ENCODE data around the gene PDS5B. TPM values are rescaled to one million over a fixed set of nuclear protein-coding genes. Genes with fewer than 3 reads are reported as not detected.

The PDS5B gene
- total and polyA plus RNA-seq, 9 of the 15 experiments (the other 6 are each of a cell fraction or from before 2014, with no cell fraction given): 6.2 to 23.7 (median 13.1) TPM

- no peaks in the 10 kb centered on the region for H3K9me3 ChIP-seq (replicated peaks; ENCODE audit: control insufficient read depth, insufficient read depth, low read depth, low read length)
- DNase-seq (ENCODE audit: extremely low read depth in 1 of 4, low spot score in 3 of 4) (no peak), FAIRE-seq (no peak), ATAC-seq (no peak)
- intact Hi-C loops (cut with micrococcal nuclease): no loop called here
- WGBS (ENCODE audit: insufficient coverage, low coverage, missing lambda C conversion rate): 93% methylated on average over 5 of the region's 6 CpGs
- no peak overlapping the region for H3K4me2 ChIP-seq (ENCODE audit: insufficient read depth, low read length)
- no peaks in the 10 kb centered on the region for H3K9me1 ChIP-seq (ENCODE audit: control insufficient read depth, insufficient read depth, low read length)
- ChIA-PET POLR2A (no interaction called here), CTCF (ENCODE audit: low intra/inter-chr PET ratio) (no interaction called here)
- no peak for TF ChIP-seq CAMTA2 (CRISPR knock-in tag; conservative IDR thresholded peaks at IDR 0.05)
- TF ChIP-seq RUNX1 (IDR thresholded peaks at IDR 0.05; ENCODE audit: low read depth): no peak
- no peak for TF ChIP-seq SETDB1 (IDR thresholded peaks at IDR 0.05; ENCODE audit: low read length)
- no peak for TF ChIP-seq KDM2B (CRISPR knock-in tag; IDR thresholded peaks at IDR 0.05)
- TF ChIP-seq LARP7 (IDR thresholded peaks at IDR 0.05): no peak
- no peak for TF ChIP-seq RBBP5 (IDR thresholded peaks at IDR 0.05; ENCODE audit: borderline replicate concordance, insufficient read depth, low read length, poor library complexity, severe bottlenecking)
- no peak for TF ChIP-seq BMI1 (IDR thresholded peaks at IDR 0.05; ENCODE audit: low read length)
- no peak for TF ChIP-seq CC2D1A (IDR thresholded peaks at IDR 0.05)
- in situ Hi-C loops (cut with MboI): no loop called here
- no peak overlapping the region for H2AFZ ChIP-seq (ENCODE audit: low read depth, low read length)
- no peaks in the 10 kb centered on the region for H3K27me3 ChIP-seq (ENCODE audit: control insufficient read depth in 2 of 2, insufficient read depth in 2 of 2, low read length in 2 of 2)
- no peak overlapping the region for H3K4me3 ChIP-seq
- H3K79me2 ChIP-seq (ENCODE audit: control insufficient read depth, insufficient read depth, low read length): no peaks in the 10 kb centered on the region
- H3K9ac ChIP-seq (ENCODE audit: insufficient read depth in 1 of 2, low read depth in 2 of 2, low read length in 2 of 2): no peak overlapping the region
- no peaks in the 10 kb centered on the region for H3K4me1 ChIP-seq (replicated peaks in 1 of 2; ENCODE audit: control insufficient read depth in 2 of 2, insufficient read depth in 2 of 2, low read length in 2 of 2)
- H3K36me3 ChIP-seq (ENCODE audit: control insufficient read depth, insufficient read depth, low read length): peaks cover 11% of the 10 kb centered on the region; the same call in 2 of the 3 replicates
- BruUV-seq (replicated peaks): no TSS peak
- H3K27ac ChIP-seq (ENCODE audit: extremely low read depth, low read depth, low read length): no peak overlapping the region
- H4K20me1 ChIP-seq (replicated peaks; ENCODE audit: control insufficient read depth, insufficient read depth, low read length): no peaks in the 10 kb centered on the region
These were observed 96.5 kb downstream of the PDS5B start for GRCh38 chr13:32682740-32683139.

- intact Hi-C loops (cut with micrococcal nuclease) (no loop called here), in situ Hi-C loops (cut with MboI) (no loop called here)
- H3K27ac ChIP-seq (ENCODE audit: extremely low read depth, low read depth, low read length): no peak overlapping the region
- peaks cover 8% of the 10 kb centered on the region; the same call in 1 of the 3 replicates for H3K36me3 ChIP-seq (ENCODE audit: control insufficient read depth, insufficient read depth, low read length)
- no peak overlapping the region for H3K4me2 ChIP-seq (ENCODE audit: insufficient read depth, low read length)
- BruUV-seq (replicated peaks): no TSS peak
- 92% methylated on average over 2 of the region's 2 CpGs for WGBS (ENCODE audit: insufficient coverage, low coverage, missing lambda C conversion rate)
- no peaks in the 10 kb centered on the region for H3K9me3 ChIP-seq (replicated peaks; ENCODE audit: control insufficient read depth, insufficient read depth, low read depth, low read length)
- no peaks in the 10 kb centered on the region for H3K9me1 ChIP-seq (ENCODE audit: control insufficient read depth, insufficient read depth, low read length)
- ATAC-seq (no peak), FAIRE-seq (no peak), DNase-seq (ENCODE audit: extremely low read depth in 1 of 4, low spot score in 3 of 4) (no peak)
- no peaks in the 10 kb centered on the region for H3K27me3 ChIP-seq (ENCODE audit: control insufficient read depth in 2 of 2, insufficient read depth in 2 of 2, low read length in 2 of 2)
- no peak overlapping the region for H3K4me3 ChIP-seq
- H2AFZ ChIP-seq (ENCODE audit: low read depth, low read length): no peak overlapping the region
- H3K9ac ChIP-seq (ENCODE audit: insufficient read depth in 1 of 2, low read depth in 2 of 2, low read length in 2 of 2): no peak overlapping the region
- POLR2A ChIA-PET: no interaction called here
- H3K4me1 ChIP-seq (replicated peaks in 1 of 2; ENCODE audit: control insufficient read depth in 2 of 2, insufficient read depth in 2 of 2, low read length in 2 of 2): no peaks in the 10 kb centered on the region
- H3K79me2 ChIP-seq (ENCODE audit: control insufficient read depth, insufficient read depth, low read length): no peaks in the 10 kb centered on the region
- H4K20me1 ChIP-seq (replicated peaks; ENCODE audit: control insufficient read depth, insufficient read depth, low read length): no peaks in the 10 kb centered on the region
- CTCF ChIA-PET (ENCODE audit: low intra/inter-chr PET ratio): no interaction called here
- TF ChIP-seq ZNF780A (CRISPR knock-in tag; IDR thresholded peaks at IDR 0.05) (no peak), ZBTB11 (CRISPR knock-in tag; IDR thresholded peaks at IDR 0.05) (no peak), ZBTB9 (CRISPR knock-in tag; IDR thresholded peaks at IDR 0.05) (no peak), ZNF79 (CRISPR knock-in tag; IDR thresholded peaks at IDR 0.05; ENCODE audit: low read depth) (no peak), PML (IDR thresholded peaks at IDR 0.05; ENCODE audit: low read length) (no peak), HDAC3 (IDR thresholded peaks at IDR 0.05; ENCODE audit: borderline replicate concordance, partially characterized antibody) (no peak)
These were observed 101.0 kb downstream of the PDS5B start for GRCh38 chr13:32687275-32687674.
